Fibroblast of lung (primary cell): ENCODE results near the gene REV1. TPM values are rescaled to one million over a fixed set of nuclear protein-coding genes. Genes with fewer than 3 reads are reported as not detected.

ENCODE experiments used
- DNase-seq, 2 donors: peaks; one replicate each; pipeline versions ENCODE4 v3.0.0 to v3.0.0-alpha.2; 2010; ENCODE audit warnings: low read depth in 2 of 2
- H2AFZ ChIP-seq: 2 replicates; pipeline ENCODE4 v1.5.1; 2012; ENCODE audit warnings: low read length, control low read depth, inconsistent platforms
- H3K27ac ChIP-seq: 2 replicates; pipeline ENCODE4 v1.5.1; 2011; ENCODE audit warnings: low read length, control low read depth; ENCODE audit not compliant: insufficient read depth
- H3K27me3 ChIP-seq: 2 replicates; pipeline ENCODE4 v1.5.1; 2011; ENCODE audit warnings: mild to moderate bottlenecking, low read length; ENCODE audit not compliant: control insufficient read depth, insufficient read depth
- H3K36me3 ChIP-seq: 2 replicates; pipeline ENCODE4 v1.5.1; 2011; ENCODE audit warnings: low read length; ENCODE audit not compliant: control insufficient read depth, insufficient read depth
- H3K4me1 ChIP-seq: 2 replicates; pipeline ENCODE4 v1.5.1; 2011; ENCODE audit warnings: low read length; ENCODE audit not compliant: control insufficient read depth, insufficient read depth; ENCODE audit errors: extremely low read depth
- H3K4me2 ChIP-seq: 2 replicates; pipeline ENCODE4 v1.5.1; 2011; ENCODE audit warnings: low read length, control low read depth; ENCODE audit not compliant: insufficient read depth; ENCODE audit errors: extremely low read depth
- H3K4me3 ChIP-seq, 4 experiments: fragments of 200-600 bp in 1 of 4; sonication (generic) in 1 of 4; replicated peaks in 1 of 4; 2 replicates each; pipeline ENCODE4 v1.5.1; 2011 to 2016; ENCODE audit warnings: low read length in 4 of 4, low read depth in 3 of 4, mild to moderate bottlenecking in 3 of 4, control low read depth in 2 of 4, inconsistent platforms in 1 of 4, mixed read lengths in 1 of 4; ENCODE audit not compliant: insufficient read depth in 1 of 4; ENCODE audit errors: control extremely low read depth in 1 of 4
- H3K79me2 ChIP-seq: 2 replicates; pipeline ENCODE4 v1.5.1; 2012; ENCODE audit warnings: mild to moderate bottlenecking, low read length, inconsistent platforms; ENCODE audit not compliant: control insufficient read depth, insufficient read depth
- H3K9ac ChIP-seq: 2 replicates; pipeline ENCODE4 v1.5.1; 2011; ENCODE audit warnings: mild to moderate bottlenecking, low read length, control low read depth; ENCODE audit not compliant: insufficient read depth
- H3K9me3 ChIP-seq: 2 replicates; pipeline ENCODE4 v1.5.1; 2012; ENCODE audit warnings: low read depth, low read length; ENCODE audit not compliant: control insufficient read depth, insufficient read depth
- H4K20me1 ChIP-seq: 2 replicates; pipeline ENCODE4 v1.5.1; 2011; ENCODE audit warnings: low read length; ENCODE audit not compliant: control insufficient read depth, insufficient read depth; ENCODE audit errors: extremely low read depth
- CTCF ChIP-seq, 2 donors: IDR thresholded peaks in 1 of 2; conservative IDR thresholded peaks in 1 of 2; 1 replicate in 1 of 2; 2 replicates in 1 of 2; pipeline ENCODE4 v1.5.1; 2011 to 2012; ENCODE audit warnings: low read length in 2 of 2, control low read depth in 1 of 2, inconsistent platforms in 1 of 2, low read depth in 1 of 2, mild to moderate bottlenecking in 1 of 2
- EZH2 ChIP-seq: IDR thresholded peaks from 2 replicates; pipeline ENCODE4 v1.5.1; 2012; ENCODE audit warnings: low read length, control low read depth, mild to moderate bottlenecking; ENCODE audit errors: missing control alignments
- polyA plus RNA-seq, 2 donors: library from polyadenylated mRNA; depleted of rRNA in 1 of 2; stranded (reverse) in 1 of 2; unstranded in 1 of 2; fragments of >200 nt; gene quantifications; 2 replicates each; pipeline ENCODE4 v1.2.1, GENCODE V29; 2011 to 2012; ENCODE audit warnings: missing spikeins in 1 of 2
- total RNA-seq: library from RNA; depleted of rRNA; stranded (reverse); fragments of >200 nt; gene quantifications from 2 replicates; pipeline ENCODE4 v1.2.1, GENCODE V29; 2014

The REV1 gene
- total and polyA plus RNA-seq, 2 donors (not counting 1 experiment from before 2014, with no cell fraction given), result 19.3 to 39.3 TPM

DNA sequence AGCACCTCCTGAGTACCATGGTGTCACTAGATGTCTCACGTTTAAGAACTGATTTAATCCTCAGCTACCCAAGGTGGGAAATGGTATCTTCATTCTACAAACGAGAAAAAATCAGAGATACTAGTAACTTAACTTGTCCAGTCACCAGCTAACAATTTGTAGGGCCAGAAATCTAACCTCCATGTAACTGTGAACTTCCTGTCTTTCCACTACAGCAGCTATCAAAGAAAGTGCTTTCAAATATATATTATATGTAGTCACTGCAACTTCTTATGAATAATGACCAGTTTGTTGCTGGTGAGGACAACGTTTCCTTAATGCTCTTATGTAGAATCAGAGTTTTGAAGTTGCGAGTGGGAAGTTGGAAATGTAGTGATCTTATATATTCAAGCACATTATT lies 1.9 kb downstream of the REV1 start:
- H3K9ac ChIP-seq, result no peak overlapping the region
- H3K9me3 ChIP-seq, result no peaks in the 10 kb centered on the region
- H3K36me3 ChIP-seq, result no peaks in the 10 kb centered on the region
- H2AFZ ChIP-seq, result no peak overlapping the region
- no peak overlapping the region for H3K27ac ChIP-seq
- peak overlapping the region; percentile 51 for H3K4me2 ChIP-seq
- no peaks in the 10 kb centered on the region for H4K20me1 ChIP-seq
- H3K79me2 ChIP-seq, result peaks cover 57% of the 10 kb centered on the region
- peaks cover 6% of the 10 kb centered on the region for H3K4me1 ChIP-seq
- peak overlapping the region in 3 of 4 experiments; percentile 83 to 95 (median 88) for H3K4me3 ChIP-seq
- DNase-seq, result peak in 1 of 2 donors; percentile 35
- H3K27me3 ChIP-seq, result no peaks in the 10 kb centered on the region
- TF ChIP-seq CTCF (conservative IDR thresholded peaks at IDR 0.05 in 1 of 2, IDR thresholded peaks at IDR 0.05 in 1 of 2; ENCODE audit: low read depth in 1 of 2, low read length in 2 of 2), result no peak
- no peak for TF ChIP-seq EZH2

DNA sequence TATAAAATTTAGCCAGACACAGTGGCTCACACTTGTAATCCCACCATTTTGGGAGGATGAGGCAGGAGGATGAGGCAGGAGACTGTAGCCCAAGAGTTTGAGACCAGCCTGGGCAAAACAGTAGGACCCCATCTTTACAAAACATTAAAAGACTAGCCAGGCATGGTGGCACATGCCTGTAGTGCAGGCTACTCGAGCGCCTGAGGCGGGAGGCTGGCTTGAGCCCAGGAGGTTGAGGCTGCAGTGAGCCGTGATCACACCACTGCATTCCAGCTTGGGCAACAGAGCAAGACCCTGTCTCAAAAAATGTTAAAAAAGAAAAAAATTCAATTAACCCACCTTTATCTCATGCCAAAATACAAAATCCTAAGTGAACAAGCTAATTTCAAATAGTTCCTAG lies 4.0 kb downstream of the REV1 start:
- Histone ChIP-seq H3K36me3 (no peaks in the 10 kb centered on the region), H3K4me3 (no peak overlapping the region), H3K4me2 (no peak overlapping the region), H3K79me2 (peaks cover 75% of the 10 kb centered on the region), H3K27ac (no peak overlapping the region), H3K4me1 (peaks cover 6% of the 10 kb centered on the region), H3K27me3 (no peaks in the 10 kb centered on the region), H3K9me3 (no peaks in the 10 kb centered on the region), H3K9ac (no peak overlapping the region), H4K20me1 (no peaks in the 10 kb centered on the region), H2AFZ (no peak overlapping the region)
- TF ChIP-seq EZH2 (no peak), CTCF (conservative IDR thresholded peaks at IDR 0.05 in 1 of 2, IDR thresholded peaks at IDR 0.05 in 1 of 2; ENCODE audit: low read depth in 1 of 2, low read length in 2 of 2) (no peak)
- DNase-seq, result no peak

DNA sequence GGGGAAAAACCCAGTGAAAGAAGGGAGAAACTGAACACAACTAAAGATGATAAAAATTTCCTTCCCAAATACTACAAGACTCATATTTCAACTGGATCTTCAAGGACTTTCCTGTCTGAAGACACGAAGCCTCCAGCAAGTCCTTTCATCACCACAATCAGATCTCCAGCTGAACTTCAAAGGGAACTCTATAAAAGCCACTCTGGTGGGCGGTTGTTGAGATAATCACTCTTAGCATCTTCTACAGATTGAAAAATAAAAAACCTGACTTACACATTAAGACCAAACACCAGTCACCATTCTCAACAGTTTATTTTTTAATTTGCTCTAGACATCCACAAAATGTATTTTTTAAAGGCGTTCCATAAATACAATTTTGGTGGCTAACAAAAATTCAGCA lies 4.4 kb downstream of the REV1 start:
- DNase-seq, result no peak

More for the DNA sequence above, 4.4 kb downstream of the REV1 start:
- no peak overlapping the region for H3K27ac ChIP-seq
- no peaks in the 10 kb centered on the region for H4K20me1 ChIP-seq
- TF ChIP-seq EZH2 (no peak), CTCF (conservative IDR thresholded peaks at IDR 0.05 in 1 of 2, IDR thresholded peaks at IDR 0.05 in 1 of 2; ENCODE audit: low read depth in 1 of 2, low read length in 2 of 2) (no peak)
- H3K4me2 ChIP-seq, result no peak overlapping the region
- no peaks in the 10 kb centered on the region for H3K9me3 ChIP-seq
- no peak overlapping the region for H2AFZ ChIP-seq
- no peak overlapping the region for H3K9ac ChIP-seq
- H3K27me3 ChIP-seq, result no peaks in the 10 kb centered on the region
- no peak overlapping the region for H3K4me3 ChIP-seq
- peaks cover 3% of the 10 kb centered on the region for H3K4me1 ChIP-seq
- peaks cover 79% of the 10 kb centered on the region for H3K79me2 ChIP-seq
- no peaks in the 10 kb centered on the region for H3K36me3 ChIP-seq
